Measurements from ENCODE around the gene SUFU.

- TF ChIP-seq POLR2AphosphoS5 (IDR thresholded peaks at IDR 0.05; ENCODE audit: low read depth, low read length) = no peak
- no peak for TF ChIP-seq POLR2A (IDR thresholded peaks at IDR 0.05; ENCODE audit: low read depth, low read length)
These were observed 75.0 kb downstream of the SUFU start for GRCh38 chr10:102578782-102579181.
